Gastroesophageal sphincter (tissue), 3 donors: ENCODE results near the gene TMEM138.

ENCODE experiments used
- CTCF ChIP-seq, 4 experiments: fragments of 200-600 bp in 2 of 4; fragments of 450-650 bp in 2 of 4; sonication (generic) in 1 of 4; IDR thresholded peaks; one replicate each; pipeline ENCODE4 v1.5.1; 2017 to 2019; ENCODE audit warnings: antibody characterized with exemption in 4 of 4, mild to moderate bottlenecking in 2 of 4, moderate library complexity in 2 of 4
- POLR2AphosphoS5 ChIP-seq: sonication (generic); formaldehyde crosslinking; IDR thresholded peaks from one replicate; pipeline ENCODE4 v1.6.1; 2017; ENCODE audit warnings: antibody characterized with exemption

- TF ChIP-seq CTCF (IDR thresholded peaks at IDR 0.05) (no peak), POLR2AphosphoS5 (no peak)
These were observed 18.1 kb upstream of the TMEM138 start for GRCh38 chr11:61343792-61344745.
